Posterior cingulate gyrus (tissue), 11 donors: ENCODE measurements around the gene ATP11A.

ENCODE experiments used
- DNase-seq, 10 donors: peaks; one replicate each; pipeline versions ENCODE4 v3.0.0 to v3.0.0-alpha.2; 2020 to 2021; ENCODE audit warnings: mixed read lengths in 3 of 10
- intact Hi-C: fragments of 100-400 bp; cut with DNase I; formaldehyde crosslinking; loops from one replicate; pipeline ENCODE4 v1.15.1; 2023

ATP11A gene

GRCh38 chr13:112767506-112768471 is 78.0 kb downstream of the ATP11A start:
- intact Hi-C loops, result no loop called here
- peak in 3 of 10 donors; percentile 76 to 90 (median 87) for DNase-seq

DNA sequence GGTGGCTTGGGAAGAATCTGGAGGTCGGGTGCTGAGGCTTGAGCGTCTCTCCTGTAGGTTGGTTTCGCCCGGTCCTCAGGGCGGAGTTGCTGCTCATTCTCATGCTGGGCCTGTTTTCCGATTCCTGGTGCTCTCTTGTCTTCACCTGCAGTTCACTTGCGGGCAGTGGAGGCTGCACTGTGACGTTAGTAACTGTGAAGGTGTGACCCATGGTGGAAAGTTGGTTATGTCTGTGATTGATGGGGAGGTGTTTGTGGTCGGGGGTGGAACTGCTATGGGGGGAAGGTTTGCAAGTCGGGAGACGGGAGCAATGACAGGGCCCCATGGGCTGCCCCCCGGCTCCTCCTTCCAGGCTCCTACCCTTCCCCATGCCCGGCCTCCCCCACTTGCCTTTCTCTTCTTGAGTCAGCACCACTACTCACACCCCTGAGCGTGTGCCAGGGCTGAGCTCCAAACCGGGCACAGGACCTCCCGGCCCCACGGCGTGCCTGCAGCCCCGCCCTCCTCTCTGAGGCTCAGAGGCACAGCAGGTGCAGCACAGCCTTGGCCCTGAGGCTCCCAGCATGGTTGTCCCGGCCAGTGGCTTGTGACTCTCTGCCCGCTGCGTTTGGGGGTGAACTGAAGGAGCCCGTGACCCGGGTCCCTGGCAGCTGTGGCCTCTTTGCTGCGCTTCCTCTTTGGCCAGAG is 79.1 kb downstream of the ATP11A start:
- intact Hi-C loops, result no loop called here
- DNase-seq, result peak in 3 of 10 donors; percentile 74 to 86 (median 85)

DNA sequence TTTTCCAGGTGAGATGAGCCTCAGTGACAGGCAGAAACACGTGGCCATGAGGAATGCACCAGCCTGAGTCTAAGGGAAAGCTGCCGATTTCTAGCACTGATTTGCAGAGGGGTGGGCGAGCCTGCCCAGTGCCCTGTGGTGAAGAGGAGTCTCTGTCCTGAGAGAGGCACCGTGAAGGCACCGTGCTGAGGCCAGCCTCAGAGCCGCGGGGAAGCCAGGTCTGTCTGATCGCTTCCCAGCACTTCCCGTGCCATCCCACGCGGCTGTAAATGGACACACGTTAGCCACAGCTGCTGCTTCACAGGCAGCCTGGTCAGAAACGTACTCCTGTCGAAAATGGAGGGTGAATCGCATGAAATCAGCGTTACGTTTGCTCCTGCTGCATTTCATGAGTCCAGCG is 79.8 kb downstream of the ATP11A start:
- DNase-seq, result peak in 3 of 10 donors; percentile 62 to 86 (median 77)
- intact Hi-C loops, result no loop called here

DNA sequence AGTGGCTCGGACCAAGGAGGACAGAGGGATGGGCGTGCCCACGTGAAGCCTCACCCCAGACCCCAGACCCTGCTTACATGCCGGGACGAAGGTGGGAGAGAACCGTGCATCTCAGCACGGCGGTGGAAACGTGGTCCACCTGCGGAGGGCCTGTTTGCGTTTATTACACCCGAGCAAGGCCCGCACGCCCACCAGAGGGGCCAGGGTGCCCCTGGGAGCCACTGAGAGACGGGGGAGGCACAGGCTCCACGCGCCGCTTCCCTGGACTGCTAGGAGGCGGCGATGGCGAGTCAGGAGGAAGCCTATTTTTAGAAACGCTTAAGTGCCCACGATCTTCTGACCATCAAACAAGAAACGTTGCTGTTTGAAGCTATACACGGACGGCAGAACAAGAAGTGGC is 80.7 kb downstream of the ATP11A start:
- intact Hi-C loops, result no loop called here
- DNase-seq, result peak in 3 of 10 donors; percentile 49 to 75 (median 73)

GRCh38 chr13:112771139-112771876 is 81.5 kb downstream of the ATP11A start:
- DNase-seq, result peak in 3 of 10 donors; percentile 51 to 64 (median 63)
- intact Hi-C loops, result no loop called here

DNA sequence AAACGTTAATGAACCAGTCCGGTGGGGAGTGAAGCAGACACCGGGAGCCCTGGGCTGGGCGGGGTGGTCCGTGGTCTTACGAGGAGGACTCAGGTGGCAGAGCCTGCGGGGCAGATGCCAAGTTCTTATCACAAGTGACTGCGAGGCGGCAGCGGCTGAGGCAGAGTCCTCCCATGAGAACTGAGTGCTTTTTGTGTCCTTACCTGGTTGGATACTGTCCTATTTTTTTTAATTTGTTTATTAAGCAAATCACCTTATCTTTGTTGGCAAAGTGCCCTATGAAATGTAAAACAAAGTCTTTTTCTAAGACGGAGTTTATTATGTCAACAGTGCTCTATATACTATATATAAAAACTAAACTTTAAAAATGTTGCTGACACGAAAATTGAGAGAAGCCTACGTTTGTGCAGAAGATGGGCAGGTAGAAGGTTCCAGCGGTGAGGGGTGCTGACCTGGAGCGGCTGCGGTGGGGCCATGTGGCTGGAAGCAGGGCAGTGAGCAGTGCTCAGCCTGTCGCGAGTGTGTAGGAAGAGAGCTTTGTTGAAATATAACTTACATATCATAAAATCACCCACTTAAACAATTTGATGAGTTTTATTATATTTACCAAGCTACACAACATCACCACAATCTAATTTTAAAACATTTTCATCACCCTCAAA is 82.2 kb downstream of the ATP11A start:
- intact Hi-C loops, result no loop called here
- peak in 2 of 10 donors; percentile 79 to 83 for DNase-seq

GRCh38 chr13:112772539-112772909 is 82.7 kb downstream of the ATP11A start:
- intact Hi-C loops, result no loop called here
- peak in 2 of 10 donors; percentile 55 to 61 for DNase-seq

GRCh38 chr13:112772929-112773328 is 83.1 kb downstream of the ATP11A start:
- intact Hi-C loops, result no loop called here
- DNase-seq, result peak in 3 of 10 donors; percentile 7 to 79 (median 74)

DNA sequence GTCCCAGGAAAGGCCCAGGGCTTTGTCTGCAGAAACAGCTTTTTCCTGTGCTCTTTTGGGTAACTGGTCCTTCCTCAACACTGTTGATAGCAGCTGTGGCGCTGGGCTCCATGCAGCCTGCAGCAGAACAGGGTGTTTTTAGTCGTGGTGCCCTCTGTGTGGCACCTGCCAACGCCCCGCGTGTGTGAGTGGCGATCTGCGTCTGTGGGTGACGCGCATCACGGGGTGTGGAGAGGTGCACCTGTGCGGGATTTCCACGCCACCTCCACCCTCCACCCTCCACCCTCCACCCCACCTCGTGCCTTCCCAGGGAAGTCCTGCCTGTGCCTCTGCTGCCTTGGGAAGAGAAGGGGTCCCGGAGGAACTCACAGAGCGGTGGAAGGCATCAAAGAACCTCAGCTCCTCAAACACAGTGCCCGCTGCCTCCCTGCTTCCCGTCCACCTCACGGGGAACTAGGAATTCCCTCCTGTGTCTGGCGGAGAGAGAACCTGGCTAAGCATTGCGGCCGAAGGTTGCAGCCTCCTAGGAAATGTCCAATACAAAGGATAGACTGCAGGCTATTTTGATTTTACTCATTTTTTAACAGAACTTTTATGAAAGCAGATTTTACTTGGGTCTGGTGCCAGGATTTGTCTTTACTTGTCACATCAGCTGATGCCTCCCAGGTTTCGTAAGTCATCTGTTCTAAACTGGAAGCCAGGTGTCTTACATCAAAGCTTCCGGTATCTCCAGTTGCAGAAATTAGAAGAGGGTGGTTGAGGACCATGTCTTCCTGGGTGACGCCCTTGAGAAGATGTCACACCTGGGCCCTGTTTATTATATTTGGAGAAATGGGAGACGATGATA is 84.0 kb downstream of the ATP11A start:
- DNase-seq, result peak in 3 of 10 donors; percentile 9 to 79 (median 60)
- intact Hi-C loops, result no loop called here

GRCh38 chr13:112774448-112774792 is 84.6 kb downstream of the ATP11A start:
- intact Hi-C loops, result no loop called here

DNA sequence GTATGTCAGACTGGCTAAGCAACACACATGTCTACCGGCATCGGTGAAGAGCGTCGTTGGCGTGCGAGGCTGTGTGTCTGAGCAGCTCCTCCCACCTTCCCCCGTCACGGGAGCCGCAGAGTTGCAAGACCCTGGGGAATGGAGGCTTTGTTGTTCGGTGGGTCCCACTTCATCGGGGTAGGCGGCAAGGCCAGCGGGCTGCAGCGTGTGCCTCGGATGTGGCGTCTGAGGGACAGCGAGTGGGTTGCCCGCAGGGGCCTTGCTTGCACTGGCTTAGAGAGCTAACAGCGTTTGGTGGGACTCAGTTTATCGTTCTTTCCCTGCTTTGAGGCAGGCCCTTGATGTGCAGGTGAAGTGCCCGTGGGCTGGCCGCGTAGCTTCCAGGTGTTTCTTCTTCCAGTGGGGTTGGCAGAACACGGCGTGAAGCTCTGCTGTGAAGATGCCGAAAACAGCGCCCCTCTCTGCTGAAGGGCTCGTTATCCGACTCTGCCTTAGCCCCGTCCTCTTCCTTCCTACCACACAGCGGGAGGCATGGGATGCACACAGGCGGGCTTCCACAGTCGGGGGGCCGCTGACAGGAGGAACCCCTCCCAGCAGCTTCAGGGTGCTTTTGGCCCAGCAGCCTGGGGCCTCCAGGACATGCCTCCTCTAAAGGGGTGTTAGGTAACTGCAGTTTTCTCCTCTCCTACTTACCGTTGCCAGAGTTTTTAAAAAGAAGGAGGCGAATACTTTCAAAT is 85.2 kb downstream of the ATP11A start:
- intact Hi-C loops, result no loop called here
- peak in 2 of 10 donors; percentile 11 to 49 for DNase-seq

More at GRCh38 chr13:112774448-112774792, 84.6 kb downstream of the ATP11A start:
- DNase-seq, result peak in 2 of 10 donors; percentile 9 to 57

DNA sequence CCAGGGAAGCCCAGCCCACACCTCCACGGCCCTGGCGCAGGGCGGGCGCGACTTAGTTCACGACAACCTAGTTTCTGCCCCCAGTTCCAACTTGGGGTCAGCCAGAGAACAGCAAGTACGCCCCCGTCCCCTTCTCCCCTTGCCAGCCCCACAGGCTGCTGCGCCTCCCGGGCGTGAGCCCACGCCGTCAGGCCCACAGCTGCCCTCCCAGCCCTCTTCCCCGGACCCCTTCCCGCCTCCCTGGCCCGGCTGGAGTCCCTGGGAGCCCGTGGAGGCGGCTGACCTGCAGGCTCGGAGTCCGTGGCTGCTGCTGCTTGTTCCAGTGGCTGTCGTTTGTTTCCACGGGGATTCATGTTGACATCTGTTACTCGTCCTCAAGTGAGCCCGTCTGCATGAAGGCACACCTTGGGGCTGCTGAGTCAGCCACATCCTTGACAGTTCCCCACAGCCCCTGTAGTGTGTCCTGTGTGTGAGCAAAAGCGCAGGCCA is 86.0 kb downstream of the ATP11A start:
- intact Hi-C loops, result no loop called here
- peak in 2 of 10 donors; percentile 12 to 81 for DNase-seq

DNA sequence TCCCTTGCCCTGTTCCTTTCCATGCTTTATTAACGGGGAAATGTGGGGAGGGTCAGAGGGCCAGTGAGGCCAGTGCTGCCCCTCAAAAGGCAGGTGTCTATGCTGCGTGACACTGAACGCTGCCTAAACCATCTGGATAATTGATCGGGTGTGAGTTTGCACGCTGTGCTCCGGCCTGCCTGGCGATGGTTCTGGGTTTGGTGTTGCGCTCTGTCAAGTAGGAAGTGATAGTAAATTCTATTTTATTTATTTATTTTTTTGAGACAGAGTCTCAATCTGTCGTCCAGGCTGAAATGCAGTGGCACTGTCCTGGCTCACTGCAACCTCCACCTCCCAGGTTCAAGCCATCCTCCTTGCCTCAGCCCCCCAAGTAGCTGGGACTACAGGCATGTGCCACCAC is 86.5 kb downstream of the ATP11A start:
- peak in 2 of 10 donors; percentile 6 to 39 for DNase-seq
- intact Hi-C loops, result no loop called here

GRCh38 chr13:112776971-112777370 is 87.1 kb downstream of the ATP11A start:
- intact Hi-C loops, result no loop called here
- peak in 2 of 10 donors; percentile 1 to 62 for DNase-seq

GRCh38 chr13:112777637-112778406 is 88.0 kb downstream of the ATP11A start:
- peak in 2 of 10 donors; percentile 11 to 71 for DNase-seq
- intact Hi-C loops, result no loop called here

DNA sequence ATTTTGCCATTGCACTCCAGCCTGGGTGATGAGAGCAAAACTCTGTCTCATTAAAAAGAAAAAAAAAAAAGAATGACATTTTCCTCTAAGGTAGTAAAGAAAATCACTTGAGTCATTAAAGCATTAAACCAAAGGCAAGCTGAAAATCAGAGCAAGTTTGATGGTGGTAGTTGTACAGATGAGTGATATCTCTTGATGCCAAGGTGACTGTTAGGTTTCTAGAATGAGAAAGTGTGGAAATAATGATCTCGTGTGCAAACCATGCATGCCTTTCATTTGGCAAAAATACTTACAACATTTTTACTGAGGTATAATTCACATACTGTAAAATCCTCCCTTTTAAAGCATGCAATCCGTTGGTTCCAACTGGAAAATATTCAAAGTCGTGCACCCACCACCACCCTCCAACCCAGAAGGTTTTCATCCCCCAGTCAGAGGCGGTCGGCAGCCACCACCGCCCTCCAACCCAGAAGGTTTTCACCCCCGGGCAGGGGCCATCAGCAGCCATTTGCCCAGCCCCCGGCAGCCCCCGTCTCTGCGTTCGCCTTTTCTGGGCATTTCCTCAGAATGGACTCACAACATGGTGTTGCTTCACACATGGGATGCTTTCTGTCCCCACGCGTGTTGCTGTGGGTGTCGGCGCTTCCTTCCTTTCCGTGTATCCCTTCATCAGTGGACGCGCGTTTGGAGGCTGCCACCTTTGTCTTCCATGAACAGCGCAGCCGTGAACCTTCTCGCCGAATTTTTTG is 90.2 kb downstream of the ATP11A start:
- intact Hi-C loops, result no loop called here
- DNase-seq, result peak in 1 of 10 donors; percentile 76

DNA sequence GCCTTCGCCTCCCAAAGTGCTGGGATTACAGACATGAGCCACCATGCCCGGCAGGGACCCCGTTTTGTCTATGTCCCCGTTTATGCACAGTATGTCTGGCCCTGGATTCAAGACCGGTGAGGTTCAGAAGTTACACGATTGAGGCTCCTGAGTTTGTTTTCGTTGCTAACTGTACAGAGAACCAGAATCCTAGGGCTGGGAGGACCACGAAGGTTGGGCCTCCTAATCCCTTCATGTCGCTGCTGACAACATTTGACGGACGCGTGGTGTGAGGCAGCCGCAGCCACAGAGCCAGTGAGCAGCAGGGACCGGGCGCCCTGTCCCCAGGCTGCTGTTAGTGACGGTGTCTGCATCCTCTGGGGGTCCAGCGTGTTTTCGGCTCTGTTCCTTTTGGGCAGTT is 91.4 kb downstream of the ATP11A start:
- no peak for DNase-seq
- intact Hi-C loops, result no loop called here
